H1 (cell line): ENCODE results near the gene ZNF672.

Experiments used
- EZH2 ChIP-seq: fragments of 200-600 bp; sonication (generic); IDR thresholded peaks from 2 replicates; pipeline ENCODE4 v1.7.1; 2012; ENCODE audit warnings: low read depth, mild to moderate bottlenecking, moderate library complexity, low read length, inconsistent platforms; ENCODE audit not compliant: severe bottlenecking
- TAF1 ChIP-seq: IDR thresholded peaks from 2 replicates; pipeline ENCODE4 v1.6.1; 2011; ENCODE audit warnings: mild to moderate bottlenecking, low read depth, low read length

- no peak for TF ChIP-seq TAF1
- no peak for TF ChIP-seq EZH2
Observed at GRCh38 chr1:248802454-248802853, 35.6 kb upstream of the ZNF672 start.
